ENCODE measurements around the gene DNAH7. TPM values are rescaled to one million over a fixed set of nuclear protein-coding genes. Genes with fewer than 3 reads are reported as not detected.

DNAH7 gene
- polyA plus RNA-seq, result 1.5 TPM
- long read RNA-seq, donor 1, result 0 reads
- long read RNA-seq, donor 2, result 0 reads
- long read RNA-seq, donor 3, result 0 reads
- long read RNA-seq, donor 4, result 0 reads
- long read RNA-seq, donor 5, result 0 reads
- long read RNA-seq, donor 6, result 0 reads
- long read RNA-seq, donor 7, result 0 reads
- long read RNA-seq, donor 8, result 0 reads
- long read RNA-seq, donor 9, result 0 reads
- long read RNA-seq, donor 10, result 0 reads
- long read RNA-seq, donor 11, result 0 reads

DNA sequence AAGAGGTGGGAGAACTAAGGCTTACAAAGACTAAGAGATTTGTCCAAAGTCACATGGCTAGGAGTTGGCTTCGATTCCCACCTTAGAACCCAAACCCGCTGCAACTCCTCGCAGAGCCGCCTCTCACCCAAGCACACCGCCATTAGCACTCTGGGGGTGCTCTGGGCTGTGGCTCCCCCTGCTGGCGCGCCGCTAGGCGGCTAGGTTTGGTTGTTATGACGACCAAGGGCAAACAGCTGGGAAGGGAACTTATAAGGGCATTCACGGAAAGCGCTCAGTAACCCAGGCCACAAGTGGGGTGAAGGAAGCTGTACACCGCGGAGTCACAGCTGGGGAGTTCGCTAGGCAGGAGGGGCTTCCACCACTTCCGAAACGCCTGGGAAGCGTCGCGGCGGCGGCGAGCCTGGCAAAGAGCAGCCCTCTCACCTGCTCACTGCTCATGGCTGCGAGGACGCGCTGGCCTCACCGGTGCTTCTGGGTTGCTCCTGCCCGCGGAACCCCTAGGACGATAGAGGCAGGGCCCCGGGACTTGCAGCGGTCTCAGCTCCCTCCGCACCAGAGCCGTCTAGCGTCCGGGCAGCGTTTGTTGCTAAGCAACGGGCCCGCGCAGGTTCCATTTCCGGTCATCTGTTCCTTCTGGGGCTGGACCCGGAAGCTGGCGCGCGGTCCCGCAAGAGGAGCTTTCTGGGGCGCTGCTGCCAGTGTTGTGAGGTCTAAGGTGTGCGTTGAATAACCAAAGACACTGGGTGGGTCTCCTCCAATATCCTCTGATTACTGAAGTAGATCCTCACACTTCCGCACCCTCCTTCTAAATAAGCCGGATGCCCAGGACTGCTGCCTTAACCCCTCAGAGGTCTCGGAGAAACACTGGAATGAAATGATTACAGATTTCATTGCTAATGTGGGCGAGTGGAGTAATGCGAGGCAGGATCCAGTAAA is at the start of gene DNAH7:
TSS of gene DNAH7 (minus strand) at position 567 of the 939 bp plus-strand sequence. CDS start at position 441, 126 bp downstream.
- peak within 1 kb of the TSS; percentile 59 for H3K27ac ChIP-seq (ENCODE audit: low read length)
- no peaks in the 10 kb centered on the region for H3K9me3 ChIP-seq (ENCODE audit: control insufficient read depth, low read depth, low read length)
- no peaks in the 10 kb centered on the region for H3K36me3 ChIP-seq (ENCODE audit: control insufficient read depth, insufficient read depth, low read length)
- peaks cover 8% of the 10 kb centered on the region for H3K4me1 ChIP-seq (ENCODE audit: control insufficient read depth, insufficient read depth, low read length)
- no peaks in the 10 kb centered on the region for H3K27me3 ChIP-seq (ENCODE audit: control insufficient read depth, insufficient read depth, low read length)
- peak; percentile 78 to 88 for DNase-seq
- H3K4me3 ChIP-seq (ENCODE audit: low read length), result peak within 1 kb of the TSS; percentile 90
- no CpG with 5 or more reads among the region's 53 CpGs for WGBS (ENCODE audit: insufficient coverage, low lambda C conversion rate)

DNA sequence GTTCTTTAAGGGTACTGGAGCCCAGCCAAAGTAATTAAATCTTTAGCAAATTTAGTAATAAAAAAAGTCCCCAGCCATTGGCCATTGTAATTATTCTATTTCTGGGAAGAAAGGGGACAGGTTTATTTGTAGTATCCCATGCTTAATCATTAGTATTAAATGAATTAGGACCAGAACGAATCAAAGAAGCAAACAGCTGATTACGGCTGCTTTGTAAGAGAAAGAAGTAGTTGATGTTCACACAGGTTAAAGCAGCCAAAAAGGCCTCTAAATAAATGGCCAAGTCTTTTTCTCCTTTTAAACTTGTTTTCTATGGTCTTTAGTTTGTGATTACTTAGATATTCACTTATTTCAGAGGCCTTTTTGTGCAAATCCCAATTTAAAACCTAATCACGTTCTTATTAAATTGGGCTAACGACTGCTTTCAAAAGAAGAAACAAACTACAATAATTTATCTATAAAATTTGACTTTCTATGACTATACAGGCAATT is 48.6 kb upstream of the DNAH7 start:
- Histone ChIP-seq H3K4me1 (ENCODE audit: control insufficient read depth, insufficient read depth, low read length) (no peaks in the 10 kb centered on the region), H3K9me3 (ENCODE audit: control insufficient read depth, low read depth, low read length) (no peaks in the 10 kb centered on the region), H3K4me3 (ENCODE audit: low read length) (no peak overlapping the region), H3K27ac (ENCODE audit: low read length) (no peak overlapping the region), H3K36me3 (ENCODE audit: control insufficient read depth, insufficient read depth, low read length) (no peaks in the 10 kb centered on the region), H3K27me3 (ENCODE audit: control insufficient read depth, insufficient read depth, low read length) (no peaks in the 10 kb centered on the region)
- 100% methylated on average over 2 of the region's 4 CpGs for WGBS (ENCODE audit: insufficient coverage, low lambda C conversion rate)
- DNase-seq, result no peak

DNA sequence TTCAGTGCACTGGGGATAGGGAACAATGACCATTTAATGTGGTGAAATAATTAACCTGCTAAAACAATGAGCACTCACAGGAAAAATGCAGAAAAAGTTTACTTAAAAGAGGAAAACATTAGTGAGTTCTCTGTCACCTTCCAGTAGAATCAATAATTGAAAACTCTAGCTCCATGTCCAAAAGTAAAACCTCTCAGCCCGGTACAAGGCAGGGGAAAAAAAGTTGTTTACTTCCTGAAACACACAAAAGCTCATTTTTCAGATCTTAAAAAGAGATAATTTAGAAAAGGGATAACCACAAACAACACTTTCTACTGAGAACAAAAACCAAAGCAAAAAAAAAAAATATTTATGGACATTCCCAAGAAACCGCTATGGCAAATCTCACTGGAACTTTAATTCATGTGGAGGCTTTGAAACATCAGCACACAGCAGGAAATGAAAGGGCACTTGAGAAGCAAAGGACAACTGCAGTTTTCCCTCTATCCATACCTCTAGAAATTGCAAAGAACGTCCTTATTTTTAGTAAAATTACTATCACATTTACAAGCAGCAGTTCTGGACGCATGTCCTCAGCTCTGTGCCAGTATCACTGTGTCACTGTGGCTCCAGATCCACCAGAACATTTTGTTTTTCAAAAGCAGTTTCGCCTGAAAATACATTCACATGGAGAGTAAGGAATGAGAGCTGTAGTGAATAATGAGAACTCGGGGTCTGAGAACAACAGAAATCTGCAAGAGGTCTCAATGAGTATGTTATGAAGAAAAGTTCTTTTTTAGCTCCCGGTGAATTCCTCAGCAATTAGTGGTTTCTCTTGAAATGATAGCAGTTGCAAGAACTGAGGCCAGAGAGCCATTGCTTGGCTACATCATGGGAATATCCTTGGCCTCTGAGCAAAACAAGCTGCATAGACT is 44.7 kb upstream of the DNAH7 start:
- no peaks in the 10 kb centered on the region for H3K9me3 ChIP-seq (ENCODE audit: control insufficient read depth, low read depth, low read length)
- no peak for DNase-seq
- H3K4me3 ChIP-seq (ENCODE audit: low read length), result no peak overlapping the region
- 68% methylated on average over 6 of the region's 7 CpGs for WGBS (ENCODE audit: insufficient coverage, low lambda C conversion rate)
- H3K27me3 ChIP-seq (ENCODE audit: control insufficient read depth, insufficient read depth, low read length), result no peaks in the 10 kb centered on the region
- no peak overlapping the region for H3K27ac ChIP-seq (ENCODE audit: low read length)
- no peaks in the 10 kb centered on the region for H3K36me3 ChIP-seq (ENCODE audit: control insufficient read depth, insufficient read depth, low read length)
- H3K4me1 ChIP-seq (ENCODE audit: control insufficient read depth, insufficient read depth, low read length), result no peaks in the 10 kb centered on the region

DNA sequence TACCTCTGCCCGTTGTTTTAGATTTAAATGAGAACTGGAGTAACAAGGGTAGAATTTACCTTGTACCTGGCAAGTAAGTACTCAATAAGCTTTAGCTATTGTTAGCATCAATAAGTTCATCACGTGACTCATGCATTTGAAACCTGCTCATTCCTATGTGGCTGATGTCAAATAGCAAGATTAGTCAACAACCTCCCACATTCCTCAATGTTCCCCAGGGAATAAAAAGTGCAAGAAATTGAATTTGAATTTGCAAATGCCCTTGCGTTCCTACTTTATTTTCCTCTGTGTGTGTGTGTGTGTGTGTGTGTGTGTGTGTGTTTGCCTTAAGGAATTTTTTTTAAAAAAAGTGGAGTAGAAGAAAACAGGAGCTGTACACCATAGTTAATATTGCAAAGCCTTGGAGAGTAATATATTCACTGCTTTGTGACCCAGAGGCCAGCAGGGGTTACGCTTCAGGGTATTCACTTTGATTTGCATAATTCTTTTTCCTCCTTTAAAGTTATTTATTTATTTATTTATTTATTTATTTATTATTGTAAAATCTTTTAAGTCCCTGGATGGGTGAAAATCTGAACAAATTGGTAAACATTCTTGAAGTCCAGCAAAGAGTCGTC is 43.9 kb upstream of the DNAH7 start:
- DNase-seq, result no peak
- H3K4me1 ChIP-seq (ENCODE audit: control insufficient read depth, insufficient read depth, low read length), result no peaks in the 10 kb centered on the region
- no peak overlapping the region for H3K27ac ChIP-seq (ENCODE audit: low read length)
- no peaks in the 10 kb centered on the region for H3K9me3 ChIP-seq (ENCODE audit: control insufficient read depth, low read depth, low read length)
- H3K27me3 ChIP-seq (ENCODE audit: control insufficient read depth, insufficient read depth, low read length), result no peaks in the 10 kb centered on the region
- H3K4me3 ChIP-seq (ENCODE audit: low read length), result no peak overlapping the region
- 70% methylated on average over 2 of the region's 5 CpGs for WGBS (ENCODE audit: insufficient coverage, low lambda C conversion rate)
- H3K36me3 ChIP-seq (ENCODE audit: control insufficient read depth, insufficient read depth, low read length), result no peaks in the 10 kb centered on the region

DNA sequence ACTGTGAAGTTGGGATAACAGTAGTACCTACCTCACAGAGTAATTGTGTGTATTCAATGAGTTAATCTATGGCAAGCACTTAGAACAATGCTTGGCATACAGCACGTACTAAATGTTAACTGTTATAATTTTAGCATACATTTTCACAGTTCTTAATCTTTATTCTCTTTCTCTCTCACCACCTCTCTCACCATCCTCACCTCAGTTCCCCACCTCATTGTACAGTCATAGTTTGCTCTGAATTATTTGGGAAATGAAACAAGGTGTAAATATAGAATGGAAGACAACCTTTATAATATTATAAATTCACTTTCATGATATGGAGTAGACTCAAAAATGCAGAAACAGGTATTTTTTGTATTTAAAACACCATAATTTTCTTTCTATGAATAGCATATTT is 40.0 kb upstream of the DNAH7 start:
- no CpG with 5 or more reads among the region's 1 CpG for WGBS (ENCODE audit: insufficient coverage, low lambda C conversion rate)
- no peaks in the 10 kb centered on the region for H3K36me3 ChIP-seq (ENCODE audit: control insufficient read depth, insufficient read depth, low read length)
- no peaks in the 10 kb centered on the region for H3K4me1 ChIP-seq (ENCODE audit: control insufficient read depth, insufficient read depth, low read length)
- H3K9me3 ChIP-seq (ENCODE audit: control insufficient read depth, low read depth, low read length), result no peaks in the 10 kb centered on the region
- H3K4me3 ChIP-seq (ENCODE audit: low read length), result no peak overlapping the region
- H3K27me3 ChIP-seq (ENCODE audit: control insufficient read depth, insufficient read depth, low read length), result no peaks in the 10 kb centered on the region
- H3K27ac ChIP-seq (ENCODE audit: low read length), result no peak overlapping the region
- no peak for DNase-seq

DNA sequence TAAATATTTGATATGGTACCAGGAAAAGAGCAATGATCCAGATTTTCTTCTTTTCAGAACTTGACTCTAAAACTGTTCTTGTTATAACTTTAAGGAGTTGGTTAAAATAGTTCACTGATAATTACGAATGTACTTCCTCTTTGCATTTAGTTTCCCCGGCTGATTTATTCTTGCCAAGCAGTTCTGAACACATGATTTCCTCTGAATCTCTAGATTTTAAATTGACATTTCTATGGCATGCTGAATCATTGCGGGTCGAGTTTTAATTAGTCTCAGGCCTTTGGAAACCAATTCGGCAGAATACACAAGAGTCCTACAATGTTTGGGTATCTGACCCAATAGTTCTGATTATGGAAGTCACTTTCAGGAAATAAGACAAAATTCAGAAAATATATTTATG is 37.3 kb upstream of the DNAH7 start:
- Histone ChIP-seq H3K9me3 (ENCODE audit: control insufficient read depth, low read depth, low read length) (no peaks in the 10 kb centered on the region), H3K4me3 (ENCODE audit: low read length) (no peak overlapping the region), H3K27ac (ENCODE audit: low read length) (no peak overlapping the region), H3K4me1 (ENCODE audit: control insufficient read depth, insufficient read depth, low read length) (no peaks in the 10 kb centered on the region), H3K27me3 (ENCODE audit: control insufficient read depth, insufficient read depth, low read length) (no peaks in the 10 kb centered on the region), H3K36me3 (ENCODE audit: control insufficient read depth, insufficient read depth, low read length) (no peaks in the 10 kb centered on the region)
- DNase-seq, result no peak
- 92% methylated on average over 4 of the region's 5 CpGs for WGBS (ENCODE audit: insufficient coverage, low lambda C conversion rate)

DNA sequence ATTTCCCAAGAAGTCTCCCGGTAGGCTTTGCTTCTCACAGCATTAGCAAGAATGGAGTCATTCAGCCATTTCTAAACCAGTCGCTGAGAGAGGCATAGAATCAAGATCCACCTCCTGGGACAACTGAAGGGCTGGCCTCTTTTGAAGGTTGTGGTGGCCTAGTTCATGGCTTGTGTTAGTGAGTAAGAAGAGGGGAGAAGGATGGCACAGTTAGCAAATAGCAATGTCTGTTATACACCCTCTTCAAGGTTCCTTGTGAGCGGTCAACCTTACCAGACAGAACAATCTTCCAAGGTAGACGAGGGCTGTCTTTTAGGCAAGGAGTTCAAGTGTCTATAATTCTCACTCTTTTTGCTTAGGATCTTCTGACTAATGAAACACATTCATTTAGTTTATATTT is 35.4 kb upstream of the DNAH7 start:
- no peak for DNase-seq
- Histone ChIP-seq H3K36me3 (ENCODE audit: control insufficient read depth, insufficient read depth, low read length) (no peaks in the 10 kb centered on the region), H3K9me3 (ENCODE audit: control insufficient read depth, low read depth, low read length) (no peaks in the 10 kb centered on the region), H3K4me1 (ENCODE audit: control insufficient read depth, insufficient read depth, low read length) (no peaks in the 10 kb centered on the region), H3K27ac (ENCODE audit: low read length) (no peak overlapping the region), H3K27me3 (ENCODE audit: control insufficient read depth, insufficient read depth, low read length) (no peaks in the 10 kb centered on the region), H3K4me3 (ENCODE audit: low read length) (no peak overlapping the region)
- 90% methylated on average over 1 of the region's 4 CpGs for WGBS (ENCODE audit: insufficient coverage, low lambda C conversion rate)

DNA sequence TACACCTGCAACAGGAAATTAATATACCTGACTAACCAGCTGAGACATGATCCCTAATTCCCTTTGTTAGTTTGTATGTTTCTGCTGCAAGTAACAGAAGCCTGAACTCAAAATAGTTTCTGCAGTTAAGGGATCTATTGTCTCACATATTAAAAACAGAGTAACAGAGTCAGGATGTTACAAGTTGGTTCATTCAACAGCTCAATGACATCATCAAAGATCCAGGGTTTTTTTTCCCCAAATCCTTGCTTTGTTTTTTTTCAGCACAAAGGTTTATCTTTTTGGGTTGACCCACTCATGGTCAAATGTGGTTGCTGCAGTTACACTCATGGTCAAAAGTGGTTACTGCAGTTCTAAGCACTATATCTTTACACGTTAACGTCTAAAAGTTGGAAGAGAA is 35.0 kb upstream of the DNAH7 start:
- WGBS (ENCODE audit: insufficient coverage, low lambda C conversion rate), result no CpG with 5 or more reads among the region's 2 CpGs
- Histone ChIP-seq H3K4me3 (ENCODE audit: low read length) (no peak overlapping the region), H3K4me1 (ENCODE audit: control insufficient read depth, insufficient read depth, low read length) (no peaks in the 10 kb centered on the region), H3K27ac (ENCODE audit: low read length) (no peak overlapping the region), H3K9me3 (ENCODE audit: control insufficient read depth, low read depth, low read length) (no peaks in the 10 kb centered on the region), H3K27me3 (ENCODE audit: control insufficient read depth, insufficient read depth, low read length) (no peaks in the 10 kb centered on the region), H3K36me3 (ENCODE audit: control insufficient read depth, insufficient read depth, low read length) (no peaks in the 10 kb centered on the region)
- no peak for DNase-seq

DNA sequence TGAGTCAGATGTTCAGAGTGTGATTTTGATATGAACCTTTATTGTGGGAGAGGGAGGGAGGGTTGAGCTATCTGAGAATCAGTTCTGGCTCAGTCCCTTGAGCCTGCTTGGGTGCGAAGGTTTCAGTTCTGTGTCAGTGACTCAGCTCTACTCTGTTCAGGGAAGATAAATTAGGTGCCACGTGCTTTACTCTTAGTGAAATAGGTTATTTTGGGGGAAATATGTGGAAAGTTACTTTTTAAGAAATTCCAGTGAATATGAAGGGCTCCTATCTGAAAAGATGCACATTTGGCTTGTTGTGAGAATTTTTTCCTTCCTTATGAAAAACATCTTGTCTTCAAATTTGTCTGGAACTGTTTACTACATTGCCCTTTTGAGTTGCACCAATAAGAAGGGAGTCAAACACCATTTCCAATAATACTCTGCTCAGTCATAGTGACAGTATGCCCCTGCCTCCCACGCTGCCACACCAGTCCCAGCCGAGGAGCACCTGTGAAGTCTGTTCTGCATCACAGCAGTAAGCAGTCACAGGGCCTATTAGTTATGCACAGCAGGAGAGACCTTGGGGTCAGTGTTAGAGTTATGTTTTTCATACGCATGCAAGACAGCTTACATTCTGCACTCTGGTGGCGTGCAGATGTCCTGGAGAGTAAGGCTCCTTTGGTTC is 32.8 kb upstream of the DNAH7 start:
- H3K36me3 ChIP-seq (ENCODE audit: control insufficient read depth, insufficient read depth, low read length), result no peaks in the 10 kb centered on the region
- no peak overlapping the region for H3K4me3 ChIP-seq (ENCODE audit: low read length)
- DNase-seq, result peak; percentile 22 to 47
- H3K9me3 ChIP-seq (ENCODE audit: control insufficient read depth, low read depth, low read length), result no peaks in the 10 kb centered on the region
- H3K27ac ChIP-seq (ENCODE audit: low read length), result no peak overlapping the region
- 17% methylated on average over 1 of the region's 6 CpGs for WGBS (ENCODE audit: insufficient coverage, low lambda C conversion rate)
- H3K27me3 ChIP-seq (ENCODE audit: control insufficient read depth, insufficient read depth, low read length), result no peaks in the 10 kb centered on the region
- H3K4me1 ChIP-seq (ENCODE audit: control insufficient read depth, insufficient read depth, low read length), result no peaks in the 10 kb centered on the region

All from large intestine (tissue), 12 donors.